Astrocyte of the spinal cord (primary cell): ENCODE measurements around the gene TNS1.
A peak's percentile ranks its signal among the peaks of the same experiment; 100 is the strongest.

ENCODE experiments used
- DNase-seq: peaks from one replicate; pipeline ENCODE4 v3.0.0; 2011; ENCODE audit warnings: low read depth, low spot score
- H3K4me3 ChIP-seq: 2 replicates; pipeline ENCODE4 v1.5.1; 2011; ENCODE audit warnings: low read depth, mild to moderate bottlenecking, low read length, moderate library complexity
- in situ Hi-C: cut with HindIII; loops from 2 replicates; pipeline ENCODE4 v1.10.0; 2017; ENCODE audit warnings: low sequenced_read_pairs
- TF ChIP-seq, protein P1 (sequence below): IDR thresholded peaks from 2 replicates; pipeline ENCODE4 v1.5.1; 2012; ENCODE audit warnings: low read depth, mild to moderate bottlenecking, low read length, inconsistent platforms

The TNS1 gene

DNA sequence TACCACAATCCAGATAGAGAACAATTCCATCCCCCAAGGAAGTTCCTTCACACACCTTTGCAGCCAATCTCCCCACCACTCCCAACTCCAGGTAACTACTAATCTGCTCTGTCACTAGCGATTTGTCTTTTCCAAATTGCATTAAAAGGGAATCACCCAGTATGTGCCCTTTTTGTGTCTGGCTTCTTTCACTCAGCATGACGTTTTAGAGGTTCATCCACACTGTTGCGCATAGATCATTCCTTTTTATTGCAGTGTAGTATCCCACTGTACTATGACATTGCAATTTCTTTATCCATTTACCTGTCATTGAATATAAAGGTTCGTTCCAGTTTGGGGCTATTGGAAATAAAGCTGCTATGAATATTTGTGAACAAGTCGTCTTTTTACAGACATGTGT is 31.6 kb downstream of the TNS1 start:
- no peak for DNase-seq
- H3K4me3 ChIP-seq: no peak overlapping the region
- TF ChIP-seq, protein P1, sequence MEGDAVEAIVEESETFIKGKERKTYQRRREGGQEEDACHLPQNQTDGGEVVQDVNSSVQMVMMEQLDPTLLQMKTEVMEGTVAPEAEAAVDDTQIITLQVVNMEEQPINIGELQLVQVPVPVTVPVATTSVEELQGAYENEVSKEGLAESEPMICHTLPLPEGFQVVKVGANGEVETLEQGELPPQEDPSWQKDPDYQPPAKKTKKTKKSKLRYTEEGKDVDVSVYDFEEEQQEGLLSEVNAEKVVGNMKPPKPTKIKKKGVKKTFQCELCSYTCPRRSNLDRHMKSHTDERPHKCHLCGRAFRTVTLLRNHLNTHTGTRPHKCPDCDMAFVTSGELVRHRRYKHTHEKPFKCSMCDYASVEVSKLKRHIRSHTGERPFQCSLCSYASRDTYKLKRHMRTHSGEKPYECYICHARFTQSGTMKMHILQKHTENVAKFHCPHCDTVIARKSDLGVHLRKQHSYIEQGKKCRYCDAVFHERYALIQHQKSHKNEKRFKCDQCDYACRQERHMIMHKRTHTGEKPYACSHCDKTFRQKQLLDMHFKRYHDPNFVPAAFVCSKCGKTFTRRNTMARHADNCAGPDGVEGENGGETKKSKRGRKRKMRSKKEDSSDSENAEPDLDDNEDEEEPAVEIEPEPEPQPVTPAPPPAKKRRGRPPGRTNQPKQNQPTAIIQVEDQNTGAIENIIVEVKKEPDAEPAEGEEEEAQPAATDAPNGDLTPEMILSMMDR: no peak
- in situ Hi-C loops: no loop called here

DNA sequence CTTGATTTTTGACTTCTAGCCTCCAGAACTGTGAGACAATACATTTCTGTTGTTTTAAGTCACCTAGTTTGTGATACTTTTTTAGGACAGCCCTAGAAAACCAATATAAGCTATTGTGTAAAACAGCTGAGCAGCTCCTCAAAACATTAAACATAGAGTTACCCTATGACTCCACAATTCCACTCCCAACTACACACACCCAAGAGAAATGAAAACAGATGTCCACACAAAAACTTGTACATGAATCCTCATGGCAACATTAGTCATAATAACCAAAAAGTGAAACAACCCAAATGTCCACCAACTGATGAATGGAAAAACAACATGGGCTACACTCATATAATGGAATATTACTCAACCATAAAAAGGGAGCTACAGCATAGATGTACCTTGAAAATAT is 32.6 kb downstream of the TNS1 start:
- in situ Hi-C loops: no loop called here
- H3K4me3 ChIP-seq: no peak overlapping the region
- TF ChIP-seq, protein P1: no peak
- no peak for DNase-seq

DNA sequence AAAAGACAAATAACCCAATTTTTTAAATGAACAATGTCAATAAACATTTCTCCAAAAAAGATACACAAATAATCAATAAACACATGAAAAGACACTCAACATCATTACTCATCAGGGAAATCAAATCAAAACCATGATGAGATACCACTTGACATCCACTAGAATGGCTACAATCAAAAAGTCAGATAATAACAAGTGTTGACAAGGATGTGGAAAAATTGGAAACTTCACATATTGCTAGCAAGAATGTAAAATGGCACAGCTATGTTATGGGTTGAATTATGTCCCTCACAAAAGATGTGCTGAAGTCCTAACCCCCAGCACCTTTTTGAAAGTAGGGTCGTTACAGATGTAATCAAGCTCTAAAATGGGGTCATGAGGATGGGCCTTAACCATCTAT is 33.2 kb downstream of the TNS1 start:
- H3K4me3 ChIP-seq: no peak overlapping the region
- TF ChIP-seq, protein P1: no peak
- in situ Hi-C loops: no loop called here
- DNase-seq: no peak

DNA sequence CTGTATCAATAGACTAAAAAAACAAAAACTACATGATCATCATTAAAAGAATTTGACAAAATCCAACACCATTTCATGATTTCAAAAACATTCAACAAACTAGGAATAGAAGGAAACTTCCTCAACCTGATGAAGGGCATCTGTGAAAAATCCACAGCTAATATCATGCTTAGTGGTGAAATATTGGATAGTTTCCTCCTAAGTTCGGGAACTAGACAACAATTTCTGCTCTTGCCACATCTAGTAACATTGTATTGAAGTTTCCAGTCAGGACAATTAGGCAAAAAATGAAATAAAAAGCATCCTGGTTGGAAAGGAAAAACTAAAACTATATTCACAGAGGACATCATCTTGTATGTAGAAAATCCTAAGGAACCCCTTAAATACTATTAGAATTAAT is 34.8 kb downstream of the TNS1 start:
- in situ Hi-C loops: no loop called here
- no peak for DNase-seq
- no peak overlapping the region for H3K4me3 ChIP-seq
- TF ChIP-seq, protein P1: no peak

DNA sequence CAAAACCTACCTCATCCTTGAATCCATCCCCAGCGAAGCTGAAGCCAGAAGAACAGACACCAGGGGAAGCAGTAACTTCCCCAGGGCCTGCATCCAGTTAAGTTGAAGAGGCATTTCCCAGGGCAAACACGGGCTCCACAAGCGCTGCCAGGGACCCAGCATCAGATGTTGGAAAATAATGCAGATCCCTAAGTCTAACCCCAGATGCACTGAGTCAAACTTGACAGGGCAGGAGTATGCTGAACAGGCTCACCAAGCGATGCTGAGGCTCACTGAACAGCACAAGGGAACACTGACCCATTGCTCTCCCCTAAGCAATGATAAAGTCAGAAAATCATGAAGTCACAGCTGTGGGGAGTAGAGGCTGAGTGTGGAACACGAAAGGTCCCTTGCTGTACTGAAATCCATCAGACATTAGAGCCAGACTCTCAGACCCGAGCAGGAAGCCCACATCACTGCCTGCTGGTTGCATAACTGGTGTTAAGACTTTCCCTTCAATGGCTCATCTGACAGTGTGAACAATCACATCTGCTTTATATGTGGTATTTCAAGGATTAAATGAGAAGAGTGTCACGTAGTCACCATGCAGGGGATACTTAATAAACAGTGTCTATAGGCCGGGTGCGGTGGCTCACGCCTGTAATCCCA is 36.2 kb downstream of the TNS1 start:
- DNase-seq: peak; percentile 6
- in situ Hi-C loops: no loop called here
- no peak overlapping the region for H3K4me3 ChIP-seq
- TF ChIP-seq, protein P1: no peak

GRCh38 chr2:217964275-217965161 is 38.3 kb downstream of the TNS1 start:
- in situ Hi-C loops: no loop called here
- DNase-seq: peak; percentile 5
- TF ChIP-seq, protein P1: no peak
- no peak overlapping the region for H3K4me3 ChIP-seq
